GM12878 (cell line): ENCODE data around the gene NAT14. TPM values are rescaled to one million over a fixed set of nuclear protein-coding genes. Genes with fewer than 3 reads are reported as not detected.

Experiments used
- ATAC-seq: fragments of 200-7000 bp; cut with Tn5 transposase; 3 replicates; pipeline ENCODE4 v1.9.1; 2020; ENCODE audit warnings: mild to moderate bottlenecking, moderate library complexity
- BruUV-seq: library from RNA; stranded (reverse); fragments of 400-500 nt; replicated peaks from 2 replicates; lab custom pipeline; 2021; lab: Mats Ljungman, UMichigan
- CTCF ChIA-PET: fragments of 300-600 bp; sonication (Branson Sonifier 250); formaldehyde crosslinking; extraction: SDS; loops from one replicate; lab custom pipeline; 2021; ENCODE audit warnings: inconsistent platforms; lab: Yijun Ruan, JAX
- POLR2A ChIA-PET: fragments of 350-600 bp; formaldehyde crosslinking; extraction: SDS; loops from one replicate; lab custom pipeline; 2021; ENCODE audit warnings: inconsistent platforms; lab: Charles Lee
- RAD21 ChIA-PET: fragments of 300-600 bp; sonication (Branson Sonifier 250); formaldehyde crosslinking; loops from one replicate; lab custom pipeline; 2023; ENCODE audit warnings: antibody characterized with exemption; ENCODE audit not compliant: unreplicated experiment; lab: Charles Lee
- SMC1A ChIA-PET: fragments of 300-600 bp; sonication (Branson Sonifier 250); formaldehyde crosslinking; loops from one replicate; lab custom pipeline; 2023; ENCODE audit not compliant: unreplicated experiment, uncharacterized antibody; lab: Charles Lee
- DNase-seq: peaks from one replicate; pipeline ENCODE4 v3.0.0-alpha.2; 2011; ENCODE audit warnings: low read depth, low spot score
- FAIRE-seq: peaks from 3 replicates; lab custom pipeline; 2011; peaks lifted over from hg19 to GRCh38; lab: Jason Lieb, UNC
- H2AFZ ChIP-seq: 2 replicates; pipeline ENCODE4 v1.6.0; 2011; ENCODE audit warnings: low read depth, low read length, control low read depth; ENCODE audit not compliant: control insufficient read depth
- H3K27ac ChIP-seq: 2 replicates; pipeline ENCODE4 v1.5.1; 2011; ENCODE audit warnings: control low read depth; ENCODE audit not compliant: control insufficient read depth, insufficient read depth
- H3K27me3 ChIP-seq, 2 experiments: replicated peaks in 1 of 2; 2 replicates each; pipeline versions ENCODE4 v1.6.0 to v1.6.1; 2011; ENCODE audit warnings: low read length in 1 of 2; ENCODE audit not compliant: control insufficient read depth in 2 of 2, insufficient read depth in 2 of 2
- H3K36me3 ChIP-seq, 2 experiments: 2 replicates each; pipeline ENCODE4 v1.5.1; 2011; ENCODE audit warnings: low read length in 1 of 2; ENCODE audit not compliant: control insufficient read depth in 2 of 2, insufficient read depth in 2 of 2
- H3K4me1 ChIP-seq: 2 replicates; pipeline ENCODE4 v1.6.1; 2011; ENCODE audit warnings: mild to moderate bottlenecking, low read length, moderate library complexity, mixed read lengths; ENCODE audit not compliant: control insufficient read depth, insufficient read depth
- H3K4me2 ChIP-seq: 2 replicates; pipeline ENCODE4 v1.6.0; 2011; ENCODE audit warnings: control low read depth; ENCODE audit not compliant: control insufficient read depth, insufficient read depth
- H3K4me3 ChIP-seq: fragments of 200-600 bp; sonication (generic); 2 replicates; pipeline ENCODE4 v1.5.1; 2016
- H3K79me2 ChIP-seq: 2 replicates; pipeline ENCODE4 v1.6.0; 2011; ENCODE audit warnings: low read length; ENCODE audit not compliant: control insufficient read depth, insufficient read depth
- H3K9ac ChIP-seq: 2 replicates; pipeline ENCODE4 v1.8.0; 2011; ENCODE audit warnings: low read length, control low read depth, mixed read lengths; ENCODE audit not compliant: control insufficient read depth, insufficient read depth
- H3K9me3 ChIP-seq: replicated peaks from 3 replicates; pipeline ENCODE4 v1.5.1; 2011; ENCODE audit warnings: mild to moderate bottlenecking, low read length; ENCODE audit not compliant: control insufficient read depth, insufficient read depth
- H4K20me1 ChIP-seq: 2 replicates; pipeline ENCODE4 v1.6.0; 2011; ENCODE audit not compliant: control insufficient read depth, insufficient read depth
- BHLHE40 ChIP-seq, 2 experiments: fragments of 450-650 bp in 1 of 2; IDR thresholded peaks; 2 replicates each; pipeline ENCODE4 v1.6.1; 2011 to 2017; ENCODE audit warnings: low read depth in 2 of 2, borderline replicate concordance in 1 of 2, improper control_type of control experiment in 1 of 2, low read length in 1 of 2, mild to moderate bottlenecking in 1 of 2
- WRNIP1 ChIP-seq: IDR thresholded peaks from 2 replicates; pipeline ENCODE4 v1.6.1; 2011; ENCODE audit warnings: low read depth, low read length, improper control_type of control experiment, borderline replicate concordance
- WGBS: methylation state at CpG from one replicate; pipeline ENCODE4 v1.1.6; 2016; ENCODE audit warnings: low lambda C conversion rate; ENCODE audit not compliant: insufficient replicate concordance, insufficient coverage; ENCODE audit errors: missing lambda C conversion rate; 5-methylcytosine and 5-hydroxymethylcytosine counted together
- in situ Hi-C: fragments of 300-500 bp; cut with MboI; formaldehyde crosslinking; loops from 9 replicates; pipeline ENCODE4 v1.14.3; 2018; ENCODE audit warnings: mixed read lengths
- intact Hi-C: fragments of 100-400 bp; cut with micrococcal nuclease; formaldehyde crosslinking; loops from one replicate; pipeline ENCODE4 v1.14.2; 2022; ENCODE audit not compliant: unreplicated experiment
- polyA plus RNA-seq, 11 experiments: library from polyadenylated mRNA; depleted of rRNA in 4 of 11; unstranded in 6 of 11; stranded (reverse) in 5 of 11; fragments of >200 nt; fragmentation: Nextera tagmentation in 4 of 11; fragmentation: Illumina TruSeq in 1 of 11; extraction: Ambion mirVana in 4 of 11; extraction: Trizol in 1 of 11; gene quantifications; 1 replicate in 1 of 11; 2 replicates in 10 of 11; pipeline versions ENCODE4 v1.2.1 to v1.2.3, GENCODE V29; 2011 to 2016; ENCODE audit warnings: inconsistent platforms in 2 of 11, missing spikeins in 2 of 11, low read depth in 1 of 11
- total RNA-seq, 4 experiments: library from RNA; depleted of rRNA in 3 of 4; stranded (reverse); fragments of >200 nt in 3 of 4; fragmentation: Illumina TruSeq in 1 of 4; extraction: Trizol in 1 of 4; gene quantifications; 2 replicates each; pipeline versions ENCODE4 v1.2.1 to v1.2.3, GENCODE V29; 2013 to 2021
- TF ChIP-seq, protein P1 (sequence below): IDR thresholded peaks from 2 replicates; pipeline ENCODE4 v1.6.1; 2012; ENCODE audit warnings: mild to moderate bottlenecking, low read depth, low read length

NAT14 gene
- total and polyA plus RNA-seq, 10 of the 15 experiments (the other 5 are each of a cell fraction or from before 2014, with no cell fraction given) = 0.87 to 23.6 (median 9.7) TPM

DNA sequence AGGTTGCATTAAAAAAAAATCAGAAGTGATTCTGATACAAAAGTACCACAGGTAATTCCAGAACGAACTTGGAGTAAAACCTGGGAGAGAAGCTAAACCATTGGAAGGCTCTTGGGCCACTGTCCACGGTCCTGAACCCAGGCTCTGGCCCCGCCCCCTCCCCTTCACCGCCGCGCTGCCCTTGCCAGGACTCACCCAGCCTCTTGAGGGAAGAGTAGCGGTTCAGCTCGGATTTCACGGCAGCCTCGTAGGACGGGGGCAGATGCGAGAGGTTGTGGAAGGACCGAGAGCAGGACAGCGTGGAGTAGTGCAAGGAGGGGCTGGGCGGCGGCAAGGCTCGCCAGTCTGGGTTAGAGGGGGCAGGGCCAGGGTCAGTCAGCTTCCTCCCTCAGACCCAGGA is 47.6 kb upstream of the NAT14 start:
- Histone ChIP-seq H3K4me3 (no peak overlapping the region), H3K4me1 (no peaks in the 10 kb centered on the region; the same call in 1 of the 2 replicates), H3K36me3 (no peaks in the 10 kb centered on the region), H3K27me3 (no peaks in the 10 kb centered on the region; a peak in 1 of 4 replicates), H3K4me2 (no peak overlapping the region), H4K20me1 (no peaks in the 10 kb centered on the region), H3K27ac (no peak overlapping the region), H3K79me2 (no peaks in the 10 kb centered on the region), H2AFZ (no peak overlapping the region), H3K9ac (no peak overlapping the region), H3K9me3 (no peaks in the 10 kb centered on the region; the same call in 2 of the 3 replicates)
- ChIA-PET CTCF (interaction anchor here (0.8 to 1.5 kb wide), 4 partner anchors 16 to 67 kb away, joined by 3 to 4 read pairs (median 4); no protein-coding TSS in a partner anchor), POLR2A (no interaction called here), RAD21 (interaction anchor here (0.9 kb wide), 1 partner anchor 74 kb away, joined by 3 read pairs; no protein-coding TSS in a partner anchor), SMC1A (interaction anchor here (0.6 kb wide), 1 partner anchor 80 kb away, joined by 3 read pairs; no protein-coding TSS in a partner anchor)
- ATAC-seq (peak; percentile 63), FAIRE-seq (no peak), DNase-seq (no peak)
- BruUV-seq = no TSS peak
- TF ChIP-seq, protein P1, sequence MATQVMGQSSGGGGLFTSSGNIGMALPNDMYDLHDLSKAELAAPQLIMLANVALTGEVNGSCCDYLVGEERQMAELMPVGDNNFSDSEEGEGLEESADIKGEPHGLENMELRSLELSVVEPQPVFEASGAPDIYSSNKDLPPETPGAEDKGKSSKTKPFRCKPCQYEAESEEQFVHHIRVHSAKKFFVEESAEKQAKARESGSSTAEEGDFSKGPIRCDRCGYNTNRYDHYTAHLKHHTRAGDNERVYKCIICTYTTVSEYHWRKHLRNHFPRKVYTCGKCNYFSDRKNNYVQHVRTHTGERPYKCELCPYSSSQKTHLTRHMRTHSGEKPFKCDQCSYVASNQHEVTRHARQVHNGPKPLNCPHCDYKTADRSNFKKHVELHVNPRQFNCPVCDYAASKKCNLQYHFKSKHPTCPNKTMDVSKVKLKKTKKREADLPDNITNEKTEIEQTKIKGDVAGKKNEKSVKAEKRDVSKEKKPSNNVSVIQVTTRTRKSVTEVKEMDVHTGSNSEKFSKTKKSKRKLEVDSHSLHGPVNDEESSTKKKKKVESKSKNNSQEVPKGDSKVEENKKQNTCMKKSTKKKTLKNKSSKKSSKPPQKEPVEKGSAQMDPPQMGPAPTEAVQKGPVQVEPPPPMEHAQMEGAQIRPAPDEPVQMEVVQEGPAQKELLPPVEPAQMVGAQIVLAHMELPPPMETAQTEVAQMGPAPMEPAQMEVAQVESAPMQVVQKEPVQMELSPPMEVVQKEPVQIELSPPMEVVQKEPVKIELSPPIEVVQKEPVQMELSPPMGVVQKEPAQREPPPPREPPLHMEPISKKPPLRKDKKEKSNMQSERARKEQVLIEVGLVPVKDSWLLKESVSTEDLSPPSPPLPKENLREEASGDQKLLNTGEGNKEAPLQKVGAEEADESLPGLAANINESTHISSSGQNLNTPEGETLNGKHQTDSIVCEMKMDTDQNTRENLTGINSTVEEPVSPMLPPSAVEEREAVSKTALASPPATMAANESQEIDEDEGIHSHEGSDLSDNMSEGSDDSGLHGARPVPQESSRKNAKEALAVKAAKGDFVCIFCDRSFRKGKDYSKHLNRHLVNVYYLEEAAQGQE = peak; percentile 94
- TF ChIP-seq BHLHE40 (IDR thresholded peaks at IDR 0.05; ENCODE audit: borderline replicate concordance in 1 of 2, low read depth in 2 of 2, low read length in 1 of 2) = no peak
- no peak for TF ChIP-seq WRNIP1
- intact Hi-C loops (no loop called here), in situ Hi-C loops (no loop called here)
- 6% methylated on average over 17 of the region's 17 CpGs for WGBS
